K562 (cell line): ENCODE measurements around the gene PLPPR2. TPM values are rescaled to one million over a fixed set of nuclear protein-coding genes. Genes with fewer than 3 reads are reported as not detected.
A peak's percentile ranks its signal among the peaks of the same experiment; 100 is the strongest.

Source experiments
- CAMTA2 ChIP-seq: fragments of 250-450 bp; sonication (Bioruptor Pico); conservative IDR thresholded peaks from 2 replicates; pipeline ENCODE4 v1.5.1; 2022
- HMG20A ChIP-seq: fragments of 450-650 bp; formaldehyde crosslinking; conservative IDR thresholded peaks from 2 replicates; pipeline ENCODE4 v1.4.0; 2020; ENCODE audit warnings: mild to moderate bottlenecking, mixed read lengths
- MCM2 ChIP-seq: fragments of 450-650 bp; IDR thresholded peaks from 2 replicates; pipeline ENCODE4 v1.6.1; 2017; ENCODE audit warnings: low read depth, mild to moderate bottlenecking
- PCBP1 ChIP-seq: fragments of 200-400 bp; formaldehyde crosslinking; IDR thresholded peaks from 2 replicates; pipeline ENCODE4 v1.6.1; 2018; ENCODE audit warnings: mild to moderate bottlenecking, low read depth, low read length; ENCODE audit not compliant: poor library complexity, severe bottlenecking
- POLR2G ChIP-seq: fragments of 200-400 bp; formaldehyde crosslinking; IDR thresholded peaks from 2 replicates; pipeline ENCODE4 v1.6.1; 2017; ENCODE audit warnings: low read depth, mild to moderate bottlenecking, antibody characterized with exemption, low read length, moderate library complexity
- RBFOX2 ChIP-seq: fragments of 200-400 bp; formaldehyde crosslinking; IDR thresholded peaks from 2 replicates; pipeline ENCODE4 v1.6.1; 2017; ENCODE audit warnings: low read depth, mild to moderate bottlenecking, low read length, moderate library complexity
- SIX5 ChIP-seq, 2 experiments: IDR thresholded peaks; 2 replicates each; pipeline ENCODE4 v1.6.1; 2011; ENCODE audit warnings: low read length in 2 of 2, borderline replicate concordance in 1 of 2, low read depth in 1 of 2, mild to moderate bottlenecking in 1 of 2, moderate library complexity in 1 of 2; ENCODE audit not compliant: insufficient read depth in 1 of 2
- VEZF1 ChIP-seq: fragments of 200-800 bp; sonication (Bioruptor generic); IDR thresholded peaks from 2 replicates; pipeline ENCODE4 v1.6.1; 2017; ENCODE audit warnings: missing genetic modification characterization, missing compliant biosample characterization
- ZBTB43 ChIP-seq: sonication (generic); formaldehyde crosslinking; IDR thresholded peaks from 2 replicates; pipeline ENCODE4 v1.8.0; 2023; ENCODE audit warnings: mild to moderate bottlenecking, missing genetic modification reagents
- ZC3H11A ChIP-seq: IDR thresholded peaks from 2 replicates; pipeline ENCODE4 v1.6.1; 2012; ENCODE audit warnings: low read depth, low read length, improper control_type of control experiment
- ZNF133 ChIP-seq: fragments of 250-450 bp; sonication (Bioruptor Pico); IDR thresholded peaks from 2 replicates; pipeline ENCODE4 v1.4.0; 2020; ENCODE audit warnings: mild to moderate bottlenecking
- ZNF184 ChIP-seq: sonication (generic); formaldehyde crosslinking; IDR thresholded peaks from 2 replicates; pipeline ENCODE4 v1.5.0; 2020; ENCODE audit warnings: missing genetic modification reagents
- ZNF384 ChIP-seq: IDR thresholded peaks from 2 replicates; pipeline ENCODE4 v1.6.1; 2012; ENCODE audit warnings: low read depth, low read length, improper control_type of control experiment
- ZNF431 ChIP-seq: sonication (generic); formaldehyde crosslinking; IDR thresholded peaks from 2 replicates; pipeline ENCODE4 v1.8.0; 2022; ENCODE audit warnings: mild to moderate bottlenecking, missing genetic modification reagents
- ZNF449 ChIP-seq: fragments of 250-450 bp; sonication (Bioruptor Pico); IDR thresholded peaks from 2 replicates; pipeline ENCODE4 v1.8.0; 2022; ENCODE audit warnings: moderate library complexity, mild to moderate bottlenecking, inconsistent platforms
- ZNF655 ChIP-seq: fragments of 250-450 bp; sonication (Bioruptor Pico); IDR thresholded peaks from 2 replicates; pipeline ENCODE4 v1.5.0; 2021
- ZNF668 ChIP-seq: fragments of 250-450 bp; sonication (Bioruptor Pico); IDR thresholded peaks from 2 replicates; pipeline ENCODE4 v1.8.0; 2022; ENCODE audit warnings: mild to moderate bottlenecking, inconsistent platforms
- ZNF740 ChIP-seq, 3 experiments: fragments of 200-800 bp in 1 of 3; sonication (Bioruptor generic) in 1 of 3; sonication (generic) in 1 of 3; formaldehyde crosslinking in 1 of 3; IDR thresholded peaks; 2 replicates each; pipeline versions ENCODE4 v1.6.1 to v1.8.0; 2016 to 2022; ENCODE audit warnings: mild to moderate bottlenecking in 2 of 3, missing compliant biosample characterization in 2 of 3, missing genetic modification characterization in 2 of 3, missing genetic modification reagents in 1 of 3
- ZNF75A ChIP-seq: fragments of 450-650 bp; formaldehyde crosslinking; IDR thresholded peaks from 2 replicates; pipeline ENCODE4 v1.4.0; 2020; ENCODE audit warnings: mild to moderate bottlenecking
- polyA plus RNA-seq, 8 experiments: library from polyadenylated mRNA; depleted of rRNA in 4 of 8; stranded (reverse) in 5 of 8; unstranded in 3 of 8; fragments of >200 nt; fragmentation: Nextera tagmentation in 2 of 8; fragmentation: Illumina TruSeq in 1 of 8; extraction: Ambion mirVana in 2 of 8; extraction: Trizol in 1 of 8; gene quantifications; 2 replicates each; pipeline versions ENCODE4 v1.2.1 to v1.2.3, GENCODE V29; 2011 to 2014; ENCODE audit warnings: inconsistent platforms in 1 of 8, missing spikeins in 1 of 8
- total RNA-seq, 7 experiments: library from RNA; depleted of rRNA in 6 of 7; stranded (reverse); fragments of >200 nt in 6 of 7; fragmentation: Illumina TruSeq in 2 of 7; extraction: Trizol in 2 of 7; gene quantifications; 2 replicates each; pipeline versions ENCODE4 v1.2.1 to v1.2.3, GENCODE V29; 2011 to 2021; ENCODE audit warnings: low replicate concordance in 1 of 7

PLPPR2 gene
- total and polyA plus RNA-seq, 9 of the 15 experiments (the other 6 are each of a cell fraction or from before 2014, with no cell fraction given), result 0.49 to 15.9 (median 3.4) TPM

GRCh38 chr19:11339254-11340098 is 15.8 kb upstream of the PLPPR2 start, which contains the start of gene RAB3D (continued):
- TF ChIP-seq ZNF384 (no peak), RBFOX2 (peak; percentile 49), ZNF75A (CRISPR knock-in tag) (no peak), POLR2G (peak; percentile 68), MCM2 (no peak), ZC3H11A (no peak), VEZF1 (CRISPR knock-in tag) (peak; percentile 75), ZNF740 (CRISPR knock-in tag; IDR thresholded peaks at IDR 0.05) (no peak), ZNF740 (tag; IDR thresholded peaks at IDR 0.05) (no peak), HMG20A (no peak), SIX5 (IDR thresholded peaks at IDR 0.05; ENCODE audit: borderline replicate concordance in 1 of 2, insufficient read depth in 1 of 2, low read depth in 1 of 2, low read length in 2 of 2) (no peak), ZBTB43 (CRISPR knock-in tag) (no peak), ZNF184 (CRISPR knock-in tag) (no peak), PCBP1 (peak; percentile 81), CAMTA2 (CRISPR knock-in tag) (no peak), ZNF668 (CRISPR knock-in tag) (no peak), ZNF449 (CRISPR knock-in tag) (no peak), ZNF133 (CRISPR knock-in tag) (no peak), ZNF655 (no peak), ZNF431 (no peak)
